GM11168 (cell line): Measurements from ENCODE around the gene PTCRA.
"Not testable (repeated sequence)": the region's sequence is repeated elsewhere in the genome, so short reads cannot be mapped to it uniquely, and the experiment has no call there.

Source experiments
- in situ Hi-C: fragments of 300-500 bp; cut with MboI; formaldehyde crosslinking; loops from one replicate; pipeline ENCODE4 v1.12.0; 2022; ENCODE audit warnings: low sequenced_read_pairs; ENCODE audit not compliant: unreplicated experiment

Gene PTCRA

GRCh38 chr6:42901538-42901957, 14.3 kb upstream of the PTCRA start:
- in situ Hi-C loops: no loop called here

GRCh38 chr6:42902429-42903263, 13.2 kb upstream of the PTCRA start:
- in situ Hi-C loops: not testable (repeated sequence)

- in situ Hi-C loops: no loop called here
Observed at GRCh38 chr6:42904467-42904866, 11.4 kb upstream of the PTCRA start.

- in situ Hi-C loops: loop anchor here (5.0 kb wide), 1 partner anchor 235 kb away; no protein-coding TSS in a partner anchor
Observed at GRCh38 chr6:42907336-42907735, 8.5 kb upstream of the PTCRA start.

GRCh38 chr6:42909835-42910234, 6.0 kb upstream of the PTCRA start:
- in situ Hi-C loops: loop anchor here (5.0 kb wide), 1 partner anchor 232 kb away; no protein-coding TSS in a partner anchor

GRCh38 chr6:42911171-42912021, 4.5 kb upstream of the PTCRA start:
- in situ Hi-C loops: no loop called here

- in situ Hi-C loops: no loop called here
Observed at GRCh38 chr6:42914546-42914945, 1.3 kb upstream of the PTCRA start.

GRCh38 chr6:42916288-42916687, 435 bp downstream of the PTCRA start:
- in situ Hi-C loops: no loop called here

GRCh38 chr6:42921801-42922200, 5.9 kb downstream of the PTCRA start:
- in situ Hi-C loops: no loop called here

- in situ Hi-C loops: no loop called here
Observed at GRCh38 chr6:42923666-42924065, 7.8 kb downstream of the PTCRA start.

- in situ Hi-C loops: no loop called here
Observed at GRCh38 chr6:42925248-42925857, 9.5 kb downstream of the PTCRA start.

- in situ Hi-C loops: no loop called here
Observed at GRCh38 chr6:42928986-42929820, 13.3 kb downstream of the PTCRA start, which contains the start of gene CNPY3. CNPY3 (plus strand) TSS chr6:42929480; CDS start chr6:42929571, 91 bp downstream.

- in situ Hi-C loops: loop anchor here (5.0 kb wide), 1 partner anchor 37 kb away; no protein-coding TSS in a partner anchor
Observed at GRCh38 chr6:42929821-42930360, 14.0 kb downstream of the PTCRA start.

- in situ Hi-C loops: loop anchor here (5.0 kb wide), 1 partner anchor 35 kb away; no protein-coding TSS in a partner anchor
Observed at GRCh38 chr6:42932412-42932811, 16.6 kb downstream of the PTCRA start.

- in situ Hi-C loops: loop anchor here (5.0 kb wide), 1 partner anchor 34 kb away; no protein-coding TSS in a partner anchor
Observed at GRCh38 chr6:42933205-42933604, 17.4 kb downstream of the PTCRA start.

GRCh38 chr6:42935322-42935721, 19.5 kb downstream of the PTCRA start:
- in situ Hi-C loops: no loop called here

GRCh38 chr6:42936398-42936797, 20.5 kb downstream of the PTCRA start:
- in situ Hi-C loops: no loop called here

GRCh38 chr6:42937548-42938427, 21.9 kb downstream of the PTCRA start:
- in situ Hi-C loops: no loop called here
